Gastrocnemius medialis (tissue), 4 donors: Measurements from ENCODE around the gene RAB17.

ENCODE experiments used
- POLR2A ChIP-seq, 2 donors: fragments of 450-650 bp; IDR thresholded peaks; one replicate each; pipeline ENCODE4 v1.6.1; 2017; ENCODE audit warnings: antibody characterized with exemption in 2 of 2, mild to moderate bottlenecking in 2 of 2, moderate library complexity in 2 of 2
- TF ChIP-seq, protein P1 (sequence below), 5 experiments: fragments of 450-650 bp in 3 of 5; fragments of 200-600 bp in 2 of 5; sonication (generic) in 2 of 5; IDR thresholded peaks in 4 of 5; conservative IDR thresholded peaks in 1 of 5; 1 replicate in 4 of 5; 2 replicates in 1 of 5; pipeline ENCODE4 v1.5.1; 2016 to 2019; ENCODE audit warnings: antibody characterized with exemption in 5 of 5, mild to moderate bottlenecking in 3 of 5, moderate library complexity in 3 of 5

GRCh38 chr2:237590272-237591140 is at the start of gene RAB17:
- TF ChIP-seq, protein P1, sequence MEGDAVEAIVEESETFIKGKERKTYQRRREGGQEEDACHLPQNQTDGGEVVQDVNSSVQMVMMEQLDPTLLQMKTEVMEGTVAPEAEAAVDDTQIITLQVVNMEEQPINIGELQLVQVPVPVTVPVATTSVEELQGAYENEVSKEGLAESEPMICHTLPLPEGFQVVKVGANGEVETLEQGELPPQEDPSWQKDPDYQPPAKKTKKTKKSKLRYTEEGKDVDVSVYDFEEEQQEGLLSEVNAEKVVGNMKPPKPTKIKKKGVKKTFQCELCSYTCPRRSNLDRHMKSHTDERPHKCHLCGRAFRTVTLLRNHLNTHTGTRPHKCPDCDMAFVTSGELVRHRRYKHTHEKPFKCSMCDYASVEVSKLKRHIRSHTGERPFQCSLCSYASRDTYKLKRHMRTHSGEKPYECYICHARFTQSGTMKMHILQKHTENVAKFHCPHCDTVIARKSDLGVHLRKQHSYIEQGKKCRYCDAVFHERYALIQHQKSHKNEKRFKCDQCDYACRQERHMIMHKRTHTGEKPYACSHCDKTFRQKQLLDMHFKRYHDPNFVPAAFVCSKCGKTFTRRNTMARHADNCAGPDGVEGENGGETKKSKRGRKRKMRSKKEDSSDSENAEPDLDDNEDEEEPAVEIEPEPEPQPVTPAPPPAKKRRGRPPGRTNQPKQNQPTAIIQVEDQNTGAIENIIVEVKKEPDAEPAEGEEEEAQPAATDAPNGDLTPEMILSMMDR (IDR thresholded peaks at IDR 0.05 in 4 of 5, conservative IDR thresholded peaks at IDR 0.05 in 1 of 5): no peak
- TF ChIP-seq POLR2A (IDR thresholded peaks at IDR 0.05): no peak
